Left lung (tissue), 10 donors: ENCODE data around the gene WDFY2. TPM values are rescaled to one million over a fixed set of nuclear protein-coding genes. Genes with fewer than 3 reads are reported as not detected.
"Not testable (repeated sequence)": the region's sequence is repeated elsewhere in the genome, so short reads cannot be mapped to it uniquely, and the experiment has no call there.

Source experiments
- ATAC-seq: fragments of 200-7000 bp; cut with Tn5 transposase; one replicate; pipeline ENCODE4 v1.9.1; 2020; ENCODE audit warnings: moderate library complexity
- DNase-seq, 4 donors: peaks; one replicate each; pipeline ENCODE4 v3.0.0-alpha.2; 2013 to 2020
- H3K27ac ChIP-seq, 2 donors: fragments of 200-600 bp; sonication (generic) in 1 of 2; one replicate each; pipeline versions ENCODE4 v1.5.0 to v1.8.0; 2020 to 2021
- H3K27me3 ChIP-seq, 2 donors: fragments of 200-600 bp; sonication (generic) in 1 of 2; one replicate each; pipeline versions ENCODE4 v1.5.0 to v1.8.0; 2020 to 2021
- H3K36me3 ChIP-seq, 2 donors: fragments of 200-600 bp; sonication (generic) in 1 of 2; one replicate each; pipeline versions ENCODE4 v1.5.0 to v1.8.0; 2020 to 2021
- H3K4me1 ChIP-seq, 2 donors: fragments of 200-600 bp; one replicate each; pipeline ENCODE4 v1.8.0; 2021
- H3K4me3 ChIP-seq, 2 donors: fragments of 200-600 bp; sonication (generic) in 1 of 2; one replicate each; pipeline versions ENCODE4 v1.5.0 to v1.8.0; 2020 to 2021; ENCODE audit warnings: mild to moderate bottlenecking in 1 of 2
- H3K9me3 ChIP-seq, 2 donors: fragments of 200-600 bp; sonication (generic) in 1 of 2; one replicate each; pipeline versions ENCODE4 v1.5.0 to v1.8.0; 2020 to 2021
- intact Hi-C, 2 donors: fragments of 100-400 bp; cut with DNase I; formaldehyde crosslinking; loops; one replicate each; pipeline versions ENCODE4 v1.11.2 to v1.14.2; 2022
- polyA plus RNA-seq, 6 donors: library from polyadenylated mRNA; unstranded; fragments of 120-200 nt; gene quantifications; one replicate each; pipeline ENCODE4 v1.2.1, GENCODE V29; 2013; ENCODE audit not compliant: insufficient read length in 6 of 6
- total RNA-seq, 2 donors: library from RNA; stranded (reverse); fragmentation: NEBNext Ultra II Directional; extraction: Animal tissue kit (Norgen Biotek cat#: 25700); gene quantifications; one replicate each; pipeline ENCODE4 v1.2.1, GENCODE V29; 2021
- TF ChIP-seq, protein P1 (sequence below), 2 donors: fragments of 200-600 bp; sonication (generic) in 1 of 2; IDR thresholded peaks; one replicate each; pipeline versions ENCODE4 v1.5.0 to v1.8.0; 2021; ENCODE audit warnings: antibody characterized with exemption in 2 of 2
- donor health status: DM: no; HTN: yes; CAD: no.
- donor health status: DM: no; HTN: no; CAD: no.

The WDFY2 gene
- total and polyA plus RNA-seq, 8 donors, result 9.7 to 33.3 (median 22.1) TPM

DNA sequence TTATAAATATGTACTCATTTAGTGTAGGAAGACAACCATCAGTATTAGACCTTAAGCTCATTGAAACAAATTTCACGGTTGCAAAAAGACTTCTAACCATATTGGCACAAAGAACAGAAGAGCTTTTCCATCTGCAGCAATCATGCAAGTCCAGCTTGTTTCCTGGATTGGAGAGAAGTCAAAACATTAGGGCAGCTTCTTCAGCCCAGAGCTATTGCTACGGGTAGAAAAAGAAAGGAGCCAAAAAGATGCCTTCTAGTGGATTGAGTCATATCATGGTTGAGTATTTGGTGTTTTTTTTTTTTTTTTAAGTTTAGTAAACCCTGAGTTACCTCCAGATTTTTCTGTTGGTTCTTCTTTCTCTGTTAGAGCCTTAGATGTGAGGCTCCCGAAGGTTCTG lies 99.8 kb downstream of the WDFY2 start:
- no peak overlapping the region for H3K4me3 ChIP-seq
- intact Hi-C loops, result no loop called here

GRCh38 chr13:51687947-51688714 lies 103.9 kb downstream of the WDFY2 start:
- no peak for ATAC-seq
- no peaks in the 10 kb centered on the region for H3K9me3 ChIP-seq
- intact Hi-C loops, result no loop called here
- TF ChIP-seq, protein P1, sequence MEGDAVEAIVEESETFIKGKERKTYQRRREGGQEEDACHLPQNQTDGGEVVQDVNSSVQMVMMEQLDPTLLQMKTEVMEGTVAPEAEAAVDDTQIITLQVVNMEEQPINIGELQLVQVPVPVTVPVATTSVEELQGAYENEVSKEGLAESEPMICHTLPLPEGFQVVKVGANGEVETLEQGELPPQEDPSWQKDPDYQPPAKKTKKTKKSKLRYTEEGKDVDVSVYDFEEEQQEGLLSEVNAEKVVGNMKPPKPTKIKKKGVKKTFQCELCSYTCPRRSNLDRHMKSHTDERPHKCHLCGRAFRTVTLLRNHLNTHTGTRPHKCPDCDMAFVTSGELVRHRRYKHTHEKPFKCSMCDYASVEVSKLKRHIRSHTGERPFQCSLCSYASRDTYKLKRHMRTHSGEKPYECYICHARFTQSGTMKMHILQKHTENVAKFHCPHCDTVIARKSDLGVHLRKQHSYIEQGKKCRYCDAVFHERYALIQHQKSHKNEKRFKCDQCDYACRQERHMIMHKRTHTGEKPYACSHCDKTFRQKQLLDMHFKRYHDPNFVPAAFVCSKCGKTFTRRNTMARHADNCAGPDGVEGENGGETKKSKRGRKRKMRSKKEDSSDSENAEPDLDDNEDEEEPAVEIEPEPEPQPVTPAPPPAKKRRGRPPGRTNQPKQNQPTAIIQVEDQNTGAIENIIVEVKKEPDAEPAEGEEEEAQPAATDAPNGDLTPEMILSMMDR (IDR thresholded peaks at IDR 0.05), result no peak
- H3K27me3 ChIP-seq, result no peaks in the 10 kb centered on the region
- H3K4me1 ChIP-seq, result no peaks in the 10 kb centered on the region
- no peak for DNase-seq
- no peaks in the 10 kb centered on the region for H3K36me3 ChIP-seq
- no peak overlapping the region for H3K27ac ChIP-seq
- no peak overlapping the region for H3K4me3 ChIP-seq

More for the DNA sequence above, 99.8 kb downstream of the WDFY2 start:
- no peak for DNase-seq
- no peak for ATAC-seq
- Histone ChIP-seq H3K9me3 (no peaks in the 10 kb centered on the region), H3K36me3 (no peaks in the 10 kb centered on the region), H3K27ac (no peak overlapping the region), H3K27me3 (no peaks in the 10 kb centered on the region), H3K4me1 (no peaks in the 10 kb centered on the region)
- TF ChIP-seq, protein P1 (IDR thresholded peaks at IDR 0.05), result no peak

DNA sequence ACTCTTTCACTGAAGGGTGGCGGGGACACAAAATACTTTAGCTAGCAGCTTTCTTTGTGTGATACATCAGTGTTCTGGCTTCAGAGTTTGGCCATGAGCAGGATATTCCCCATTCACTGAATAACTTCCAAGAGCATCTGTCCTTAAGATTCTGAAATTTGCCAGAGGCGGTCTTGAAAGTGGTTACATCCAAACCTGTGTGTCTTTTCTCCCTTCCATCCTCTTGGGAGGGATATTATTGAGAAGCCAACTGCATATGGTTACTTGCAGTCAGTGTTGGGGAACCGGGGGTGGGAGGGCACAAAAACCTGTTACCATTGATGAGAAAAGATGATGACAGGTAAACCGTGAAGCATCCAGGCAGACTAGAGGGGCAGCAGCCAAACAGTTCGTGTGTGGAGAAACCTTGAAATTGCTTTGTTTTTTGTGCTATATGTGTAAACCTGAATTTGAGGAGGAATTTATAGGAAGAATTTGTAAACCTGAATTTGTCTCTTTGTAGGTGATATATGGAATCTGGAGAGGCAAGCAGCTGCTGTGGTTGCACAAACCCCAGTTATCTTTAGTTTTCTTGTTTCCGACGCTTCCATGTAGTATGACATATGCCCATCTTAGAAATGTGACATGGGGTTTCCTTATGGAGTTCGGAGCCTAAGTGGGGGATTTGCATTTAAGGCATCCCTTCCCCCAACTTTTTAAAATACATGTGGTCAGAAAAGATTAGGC lies 104.8 kb downstream of the WDFY2 start:
- Histone ChIP-seq H3K27ac (no peak overlapping the region), H3K4me3 (no peak overlapping the region), H3K36me3 (no peaks in the 10 kb centered on the region), H3K9me3 (no peaks in the 10 kb centered on the region), H3K27me3 (no peaks in the 10 kb centered on the region), H3K4me1 (no peaks in the 10 kb centered on the region)
- no peak for DNase-seq
- ATAC-seq, result no peak
- TF ChIP-seq, protein P1 (IDR thresholded peaks at IDR 0.05), result no peak
- intact Hi-C loops, result no loop called here

GRCh38 chr13:51689663-51689996 lies 105.4 kb downstream of the WDFY2 start:
- DNase-seq (no peak), ATAC-seq (no peak)
- no peak overlapping the region for H3K27ac ChIP-seq
- no peaks in the 10 kb centered on the region for H3K4me1 ChIP-seq
- no peak overlapping the region for H3K4me3 ChIP-seq
- no peaks in the 10 kb centered on the region for H3K27me3 ChIP-seq
- H3K36me3 ChIP-seq, result no peaks in the 10 kb centered on the region
- no peaks in the 10 kb centered on the region for H3K9me3 ChIP-seq
- intact Hi-C loops, result no loop called here
- TF ChIP-seq, protein P1 (IDR thresholded peaks at IDR 0.05), result no peak

DNA sequence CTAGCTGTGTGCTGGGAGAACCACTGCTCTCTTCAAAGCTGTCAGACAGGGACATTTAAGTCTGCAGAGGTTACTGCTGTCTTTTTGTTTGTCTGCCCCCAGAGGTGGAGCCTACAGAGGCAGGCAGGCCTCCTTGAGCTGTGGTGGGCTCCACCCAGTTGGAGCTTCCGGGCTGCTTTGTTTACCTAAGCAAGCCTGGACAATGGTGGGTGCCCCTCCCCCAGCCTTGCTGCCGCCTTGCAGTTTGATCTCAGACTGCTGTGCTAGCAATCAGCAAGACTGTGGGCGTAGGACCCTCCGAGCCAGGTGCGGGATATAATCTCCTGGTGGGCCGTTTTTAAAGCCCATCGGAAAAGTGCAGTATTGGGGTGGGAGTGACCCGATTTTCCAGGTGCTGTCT lies 111.4 kb downstream of the WDFY2 start:
- H3K4me3 ChIP-seq, DNase-seq, ATAC-seq, H3K4me1 ChIP-seq, H3K36me3 ChIP-seq, intact Hi-C loops, H3K27me3 ChIP-seq, H3K27ac ChIP-seq, H3K9me3 ChIP-seq: not testable (repeated sequence)
